Colonic mucosa (tissue), 4 donors: ENCODE results near the gene HDGFL1. TPM values are rescaled to one million over a fixed set of nuclear protein-coding genes. Genes with fewer than 3 reads are reported as not detected.

ENCODE experiments used
- DNase-seq: peaks from one replicate; pipeline ENCODE4 v3.0.0-alpha.2; 2020
- H3K27ac ChIP-seq: fragments of 200-600 bp; one replicate; pipeline ENCODE4 v1.8.0; 2021
- H3K27me3 ChIP-seq: fragments of 200-600 bp; one replicate; pipeline ENCODE4 v1.8.0; 2021
- H3K36me3 ChIP-seq: fragments of 200-600 bp; one replicate; pipeline ENCODE4 v1.8.0; 2021
- H3K4me1 ChIP-seq: fragments of 200-600 bp; one replicate; pipeline ENCODE4 v1.8.0; 2021; ENCODE audit warnings: mild to moderate bottlenecking
- H3K4me3 ChIP-seq: fragments of 200-600 bp; one replicate; pipeline ENCODE4 v1.8.0; 2021
- H3K9ac ChIP-seq, 2 donors: one replicate each; pipeline ENCODE4 v1.7.0; 2013; ENCODE audit warnings: control low read depth in 2 of 2, low read depth in 2 of 2, low read length in 2 of 2
- H3K9me3 ChIP-seq: fragments of 200-600 bp; one replicate; pipeline ENCODE4 v1.8.0; 2021
- intact Hi-C: fragments of 100-400 bp; cut with DNase I; formaldehyde crosslinking; loops from one replicate; pipeline ENCODE4 v1.14.1; 2022
- total RNA-seq, 2 donors: library from RNA; stranded (reverse); fragmentation: NEBNext Ultra II Directional in 1 of 2; extraction: Animal tissue kit (Norgen Biotek cat#: 25700) in 1 of 2; gene quantifications; one replicate each; pipeline ENCODE4 v1.2.1, GENCODE V29; 2021
- TF ChIP-seq, protein P1 (sequence below): fragments of 200-600 bp; IDR thresholded peaks from one replicate; pipeline ENCODE4 v1.8.0; 2022; ENCODE audit warnings: antibody characterized with exemption, mild to moderate bottlenecking
- donor health status: healthy.
- donor health status: DM: no; HTN: no; CAD: no.
- donor health status: DM: no; HTN: no; CAD: no.

Gene HDGFL1
- total RNA-seq, 2 donors from 2014 or later, result not detected

GRCh38 chr6:22575190-22575589 lies 5.8 kb downstream of the HDGFL1 start:
- DNase-seq, result no peak
- H3K36me3 ChIP-seq, result no peaks in the 10 kb centered on the region
- no peaks in the 10 kb centered on the region for H3K9me3 ChIP-seq
- intact Hi-C loops, result no loop called here
- H3K27me3 ChIP-seq, result no peaks in the 10 kb centered on the region
- H3K4me1 ChIP-seq, result no peaks in the 10 kb centered on the region
- no peak overlapping the region for H3K27ac ChIP-seq
- TF ChIP-seq, protein P1, sequence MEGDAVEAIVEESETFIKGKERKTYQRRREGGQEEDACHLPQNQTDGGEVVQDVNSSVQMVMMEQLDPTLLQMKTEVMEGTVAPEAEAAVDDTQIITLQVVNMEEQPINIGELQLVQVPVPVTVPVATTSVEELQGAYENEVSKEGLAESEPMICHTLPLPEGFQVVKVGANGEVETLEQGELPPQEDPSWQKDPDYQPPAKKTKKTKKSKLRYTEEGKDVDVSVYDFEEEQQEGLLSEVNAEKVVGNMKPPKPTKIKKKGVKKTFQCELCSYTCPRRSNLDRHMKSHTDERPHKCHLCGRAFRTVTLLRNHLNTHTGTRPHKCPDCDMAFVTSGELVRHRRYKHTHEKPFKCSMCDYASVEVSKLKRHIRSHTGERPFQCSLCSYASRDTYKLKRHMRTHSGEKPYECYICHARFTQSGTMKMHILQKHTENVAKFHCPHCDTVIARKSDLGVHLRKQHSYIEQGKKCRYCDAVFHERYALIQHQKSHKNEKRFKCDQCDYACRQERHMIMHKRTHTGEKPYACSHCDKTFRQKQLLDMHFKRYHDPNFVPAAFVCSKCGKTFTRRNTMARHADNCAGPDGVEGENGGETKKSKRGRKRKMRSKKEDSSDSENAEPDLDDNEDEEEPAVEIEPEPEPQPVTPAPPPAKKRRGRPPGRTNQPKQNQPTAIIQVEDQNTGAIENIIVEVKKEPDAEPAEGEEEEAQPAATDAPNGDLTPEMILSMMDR, result no peak
- H3K9ac ChIP-seq, result no peak overlapping the region
- H3K4me3 ChIP-seq, result no peak overlapping the region

GRCh38 chr6:22579439-22579838 lies 10.1 kb downstream of the HDGFL1 start:
- DNase-seq, result no peak
- H3K9ac ChIP-seq, result no peak overlapping the region
- TF ChIP-seq, protein P1, result no peak
- no peaks in the 10 kb centered on the region for H3K9me3 ChIP-seq
- H3K4me3 ChIP-seq, result no peak overlapping the region
- intact Hi-C loops, result no loop called here
- H3K4me1 ChIP-seq, result no peaks in the 10 kb centered on the region
- H3K36me3 ChIP-seq, result no peaks in the 10 kb centered on the region
- no peak overlapping the region for H3K27ac ChIP-seq
- no peaks in the 10 kb centered on the region for H3K27me3 ChIP-seq

GRCh38 chr6:22580337-22580736 lies 11.0 kb downstream of the HDGFL1 start:
- H3K4me3 ChIP-seq, result no peak overlapping the region
- TF ChIP-seq, protein P1, result no peak
- intact Hi-C loops, result no loop called here
- H3K9ac ChIP-seq, result no peak overlapping the region
- H3K4me1 ChIP-seq, result no peaks in the 10 kb centered on the region
- no peak for DNase-seq
- no peaks in the 10 kb centered on the region for H3K36me3 ChIP-seq
- no peak overlapping the region for H3K27ac ChIP-seq
- no peaks in the 10 kb centered on the region for H3K27me3 ChIP-seq
- no peaks in the 10 kb centered on the region for H3K9me3 ChIP-seq

DNA sequence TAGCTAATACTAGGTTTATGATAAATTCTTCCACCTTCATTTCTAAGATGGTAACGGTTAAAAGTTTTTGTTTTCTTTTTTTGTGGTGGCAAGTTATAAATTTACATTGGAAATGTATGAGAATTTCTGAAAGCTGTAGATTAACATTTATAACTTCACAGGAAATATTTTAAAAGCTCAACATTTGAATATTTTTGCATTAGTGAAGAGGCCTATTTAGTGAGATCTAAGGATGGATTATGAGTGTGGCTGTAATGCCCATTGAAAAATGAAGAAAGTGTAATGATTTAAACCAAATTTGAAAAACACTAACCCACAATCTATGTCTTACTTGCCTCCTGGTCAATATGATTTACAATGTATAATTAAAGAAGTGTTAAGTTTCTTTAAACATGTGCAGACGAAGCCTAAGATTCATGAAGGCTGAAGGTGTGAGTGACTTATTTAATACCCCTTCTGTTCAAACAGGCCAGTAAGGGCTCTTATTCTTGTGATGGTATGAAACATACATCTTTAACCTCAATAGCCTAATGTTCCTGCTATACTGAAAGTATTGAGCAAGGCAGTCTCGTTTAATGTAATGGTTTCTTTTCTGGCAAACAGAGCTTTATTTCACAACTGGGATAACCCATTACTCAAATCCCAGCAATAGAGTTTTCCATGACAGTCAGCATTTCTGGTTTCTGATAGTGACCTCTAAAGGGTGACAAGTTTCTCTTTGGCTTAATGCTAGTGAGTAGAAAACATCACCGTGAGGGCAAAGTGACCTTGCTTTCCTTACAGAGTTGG lies 13.2 kb downstream of the HDGFL1 start:
- Histone ChIP-seq H3K9ac (no peak overlapping the region), H3K27ac (no peak overlapping the region), H3K36me3 (no peaks in the 10 kb centered on the region), H3K4me1 (no peaks in the 10 kb centered on the region), H3K9me3 (no peaks in the 10 kb centered on the region), H3K27me3 (no peaks in the 10 kb centered on the region), H3K4me3 (no peak overlapping the region)
- TF ChIP-seq, protein P1, result no peak
- no peak for DNase-seq
- intact Hi-C loops, result no loop called here

DNA sequence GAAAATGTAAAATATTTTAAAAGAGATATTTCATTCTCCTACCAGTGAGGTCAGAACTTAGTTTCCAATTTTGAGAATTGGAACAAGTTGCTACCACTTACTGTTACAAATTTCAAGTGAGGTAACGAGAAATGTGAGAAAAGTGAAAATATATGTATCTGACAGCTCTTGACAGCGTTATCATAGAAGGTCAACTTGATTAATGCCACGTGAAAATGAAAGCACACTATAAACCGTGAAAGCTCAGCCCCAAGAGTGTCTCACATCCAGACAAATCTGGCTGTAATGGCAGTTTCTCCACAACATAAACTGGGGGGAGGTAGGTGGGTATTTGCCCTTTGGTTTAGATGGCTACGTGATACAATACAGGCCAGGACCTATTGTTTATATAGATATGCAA lies 13.9 kb downstream of the HDGFL1 start:
- intact Hi-C loops, result no loop called here
- H3K9me3 ChIP-seq, result no peaks in the 10 kb centered on the region
- H3K4me1 ChIP-seq, result no peaks in the 10 kb centered on the region
- no peak for DNase-seq
- H3K36me3 ChIP-seq, result no peaks in the 10 kb centered on the region
- H3K9ac ChIP-seq, result no peak overlapping the region
- TF ChIP-seq, protein P1, result no peak
- no peak overlapping the region for H3K27ac ChIP-seq
- H3K27me3 ChIP-seq, result no peaks in the 10 kb centered on the region
- no peak overlapping the region for H3K4me3 ChIP-seq
